Gastroesophageal sphincter (tissue), 3 donors: ENCODE results near the gene ARSJ.

Experiments used
- CTCF ChIP-seq, 4 experiments: fragments of 200-600 bp in 2 of 4; fragments of 450-650 bp in 2 of 4; sonication (generic) in 1 of 4; IDR thresholded peaks; one replicate each; pipeline ENCODE4 v1.5.1; 2017 to 2019; ENCODE audit warnings: antibody characterized with exemption in 4 of 4, mild to moderate bottlenecking in 2 of 4, moderate library complexity in 2 of 4
- EP300 ChIP-seq: sonication (generic); formaldehyde crosslinking; IDR thresholded peaks from one replicate; pipeline ENCODE4 v1.6.1; 2017; ENCODE audit warnings: antibody characterized with exemption, mild to moderate bottlenecking
- POLR2A ChIP-seq, 2 donors: fragments of 450-650 bp; IDR thresholded peaks; one replicate each; pipeline ENCODE4 v1.6.1; 2017; ENCODE audit warnings: antibody characterized with exemption in 2 of 2, mild to moderate bottlenecking in 2 of 2, moderate library complexity in 1 of 2
- POLR2AphosphoS5 ChIP-seq: sonication (generic); formaldehyde crosslinking; IDR thresholded peaks from one replicate; pipeline ENCODE4 v1.6.1; 2017; ENCODE audit warnings: antibody characterized with exemption

GRCh38 chr4:113997206-113997605, 17.8 kb upstream of the ARSJ start:
- TF ChIP-seq CTCF (IDR thresholded peaks at IDR 0.05): no peak
- no peak for TF ChIP-seq EP300
- TF ChIP-seq POLR2AphosphoS5: no peak
- no peak for TF ChIP-seq POLR2A (IDR thresholded peaks at IDR 0.05)
